Heart left ventricle (tissue), 13 donors: ENCODE data around the gene SLC6A11.

ENCODE experiments used
- POLR2A ChIP-seq, 2 donors: fragments of 450-650 bp; IDR thresholded peaks; one replicate each; pipeline ENCODE4 v1.6.1; 2017; ENCODE audit warnings: antibody characterized with exemption in 2 of 2, mild to moderate bottlenecking in 2 of 2, moderate library complexity in 2 of 2
- TF ChIP-seq, protein P1 (sequence below), 12 donors: fragments of 200-600 bp; sonication (generic) in 4 of 12; IDR thresholded peaks; one replicate each; pipeline versions ENCODE4 v1.5.0 to v1.8.0; 2018 to 2022; ENCODE audit warnings: antibody characterized with exemption in 12 of 12, mild to moderate bottlenecking in 5 of 12
- donor health status: ischemic (EF 13 %, LVEDD 7.1; RV severe dilation, severe dysfunction).
- donor health status: DM: no; HTN: yes; CAD: no.
- donor health status: DM: no; HTN: no; CAD: no.
- donor health status: ischemic (EF 25% LVEDD 6.9; RV normal size, moderate dysfunction).
- donor health status: ischemic (EF 25% LVEDD 5.7; RV mildly dilated, moderate dysfunction).
- donor health status: ischemic (EF 35%, LVEDD 5.7; RV mildly dilated, moderate dysfunction).
- donor health status: nonischemic (EF 11% LVEDD 7.7; RV severe dilation, severe dysfunction).
- donor health status: DM: yes; HTN: yes; CAD: no.
- donor health status: PGD.
- donor health status: ischemic (EF 29% LVEDD 5.4; RV normal size, mild dysfunction).
- donor health status: nonischemic (EF 23%, LVEDD 6.1; RV moderate dilation, normal function).

DNA sequence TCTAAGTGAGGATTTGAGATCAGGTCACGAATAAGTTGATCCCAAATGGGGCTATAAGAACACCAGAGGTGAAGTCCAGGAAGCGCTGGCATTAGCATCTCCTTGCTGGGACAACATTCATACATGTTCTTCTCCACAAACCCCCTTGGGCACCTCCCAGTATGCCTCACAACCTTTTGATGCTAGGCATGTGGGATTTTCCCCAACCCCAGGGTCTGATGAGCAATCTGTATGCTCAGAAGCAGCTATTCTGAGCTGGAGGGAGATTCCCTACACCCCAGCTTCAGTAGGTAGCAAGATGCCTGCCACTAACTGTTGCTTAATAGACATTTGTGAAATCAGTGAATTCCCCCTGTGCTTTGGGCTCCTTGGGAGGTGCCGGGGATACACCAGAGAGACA lies 32.2 kb downstream of the SLC6A11 start:
- TF ChIP-seq, protein P1, sequence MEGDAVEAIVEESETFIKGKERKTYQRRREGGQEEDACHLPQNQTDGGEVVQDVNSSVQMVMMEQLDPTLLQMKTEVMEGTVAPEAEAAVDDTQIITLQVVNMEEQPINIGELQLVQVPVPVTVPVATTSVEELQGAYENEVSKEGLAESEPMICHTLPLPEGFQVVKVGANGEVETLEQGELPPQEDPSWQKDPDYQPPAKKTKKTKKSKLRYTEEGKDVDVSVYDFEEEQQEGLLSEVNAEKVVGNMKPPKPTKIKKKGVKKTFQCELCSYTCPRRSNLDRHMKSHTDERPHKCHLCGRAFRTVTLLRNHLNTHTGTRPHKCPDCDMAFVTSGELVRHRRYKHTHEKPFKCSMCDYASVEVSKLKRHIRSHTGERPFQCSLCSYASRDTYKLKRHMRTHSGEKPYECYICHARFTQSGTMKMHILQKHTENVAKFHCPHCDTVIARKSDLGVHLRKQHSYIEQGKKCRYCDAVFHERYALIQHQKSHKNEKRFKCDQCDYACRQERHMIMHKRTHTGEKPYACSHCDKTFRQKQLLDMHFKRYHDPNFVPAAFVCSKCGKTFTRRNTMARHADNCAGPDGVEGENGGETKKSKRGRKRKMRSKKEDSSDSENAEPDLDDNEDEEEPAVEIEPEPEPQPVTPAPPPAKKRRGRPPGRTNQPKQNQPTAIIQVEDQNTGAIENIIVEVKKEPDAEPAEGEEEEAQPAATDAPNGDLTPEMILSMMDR (IDR thresholded peaks at IDR 0.05) = no peak
- TF ChIP-seq POLR2A (IDR thresholded peaks at IDR 0.05) = no peak
